DND-41 (cell line): ENCODE data around the gene STX10.
A peak's percentile ranks its signal among the peaks of the same experiment; 100 is the strongest.

Source experiments
- ATAC-seq: fragments of 200-7000 bp; cut with Tn5 transposase; 3 replicates; pipeline ENCODE4 v1.9.1; 2021; ENCODE audit warnings: low read depth; ENCODE audit not compliant: insufficient read depth
- DNase-seq: peaks from one replicate; pipeline ENCODE4 v3.0.0-alpha.2; 2020
- H2AFZ ChIP-seq: 2 replicates; pipeline ENCODE4 v1.6.0; 2012; ENCODE audit warnings: low read depth, low read length
- H3K27ac ChIP-seq: 2 replicates; pipeline ENCODE4 v1.5.1; 2012; ENCODE audit warnings: low read length, inconsistent platforms
- H3K27me3 ChIP-seq: fragments of 200-600 bp; sonication (generic); 2 replicates; pipeline ENCODE4 v1.6.0; 2012; ENCODE audit warnings: low read length, mild to moderate bottlenecking, inconsistent platforms; ENCODE audit not compliant: insufficient read depth, poor library complexity
- H3K36me3 ChIP-seq: 2 replicates; pipeline ENCODE4 v1.5.1; 2012; ENCODE audit warnings: low read length, inconsistent platforms; ENCODE audit not compliant: insufficient read depth
- H3K4me1 ChIP-seq: 2 replicates; pipeline ENCODE4 v1.5.1; 2012; ENCODE audit warnings: mild to moderate bottlenecking, low read length; ENCODE audit not compliant: insufficient read depth
- H3K4me2 ChIP-seq: 2 replicates; pipeline ENCODE4 v1.6.0; 2012; ENCODE audit warnings: mild to moderate bottlenecking, moderate library complexity, low read length, inconsistent platforms; ENCODE audit not compliant: insufficient read depth
- H3K4me3 ChIP-seq, 2 experiments: fragments of 200-600 bp in 1 of 2; shearing (Covaris generic) in 1 of 2; 2 replicates each; pipeline ENCODE4 v1.5.1; 2012 to 2016; ENCODE audit warnings: inconsistent platforms in 2 of 2, low read length in 2 of 2, mild to moderate bottlenecking in 2 of 2, low read depth in 1 of 2, moderate library complexity in 1 of 2
- H3K79me2 ChIP-seq: 2 replicates; pipeline ENCODE4 v1.6.0; 2012; ENCODE audit warnings: low read length, inconsistent platforms; ENCODE audit not compliant: insufficient read depth
- H3K9ac ChIP-seq: 2 replicates; pipeline ENCODE4 v1.6.0; 2012; ENCODE audit warnings: low read depth, mild to moderate bottlenecking, inconsistent platforms, low read length, moderate library complexity
- H3K9me3 ChIP-seq: 2 replicates; pipeline ENCODE4 v1.5.1; 2012; ENCODE audit warnings: low read length, moderate library complexity, mild to moderate bottlenecking, inconsistent platforms; ENCODE audit not compliant: insufficient read depth, severe bottlenecking
- H4K20me1 ChIP-seq: 2 replicates; pipeline ENCODE4 v1.6.0; 2012; ENCODE audit warnings: low read length; ENCODE audit not compliant: insufficient read depth
- EZH2 ChIP-seq: IDR thresholded peaks from 3 replicates; pipeline ENCODE4 v1.6.1; 2012; ENCODE audit warnings: borderline replicate concordance, low read depth, mild to moderate bottlenecking, moderate library complexity, low read length, inconsistent platforms; ENCODE audit not compliant: severe bottlenecking
- TF ChIP-seq, protein P1 (sequence below): IDR thresholded peaks from 2 replicates; pipeline ENCODE4 v1.5.1; 2012; ENCODE audit warnings: borderline replicate concordance, low read length, moderate library complexity, mild to moderate bottlenecking; ENCODE audit not compliant: poor library complexity, severe bottlenecking; ENCODE audit errors: extremely low read depth

STX10 gene

DNA sequence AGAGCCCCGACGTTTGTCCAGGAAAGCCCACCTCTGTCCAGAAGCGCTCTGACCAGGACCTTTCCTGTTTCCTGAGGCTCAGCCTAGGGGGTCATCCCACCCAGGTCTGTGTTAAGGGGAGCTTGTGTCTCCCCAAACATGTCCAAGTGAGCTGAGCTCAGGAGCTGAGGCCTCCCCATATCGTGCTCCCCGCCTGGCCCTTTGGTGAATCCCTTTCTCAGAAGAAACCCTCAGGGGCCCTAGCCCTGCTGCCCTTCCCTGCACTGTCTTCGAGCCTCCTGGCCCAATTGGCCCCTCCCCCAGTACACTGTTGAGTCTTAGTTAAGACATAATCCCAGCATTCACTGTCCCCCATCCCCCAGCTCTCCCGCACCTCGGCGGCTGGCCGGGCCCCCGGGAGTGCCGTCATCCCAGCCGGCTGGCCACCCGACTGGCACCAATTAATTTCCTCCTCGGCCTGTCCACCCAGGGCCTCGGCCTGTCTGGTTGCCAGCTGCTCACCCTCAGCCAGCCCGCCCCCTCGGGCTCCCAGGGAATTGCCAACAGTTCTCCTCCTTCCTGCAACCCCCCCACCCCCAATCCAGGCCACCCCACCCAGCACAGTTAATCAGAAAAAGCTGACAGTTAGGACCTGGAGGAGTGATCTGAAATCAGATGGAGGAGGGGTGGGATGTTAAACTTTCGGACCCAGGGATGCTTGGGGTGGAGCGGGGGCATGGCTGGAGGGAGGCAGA is 13.6 kb upstream of the STX10 start:
- H3K27ac ChIP-seq = peak overlapping the region; percentile 77
- TF ChIP-seq, protein P1, sequence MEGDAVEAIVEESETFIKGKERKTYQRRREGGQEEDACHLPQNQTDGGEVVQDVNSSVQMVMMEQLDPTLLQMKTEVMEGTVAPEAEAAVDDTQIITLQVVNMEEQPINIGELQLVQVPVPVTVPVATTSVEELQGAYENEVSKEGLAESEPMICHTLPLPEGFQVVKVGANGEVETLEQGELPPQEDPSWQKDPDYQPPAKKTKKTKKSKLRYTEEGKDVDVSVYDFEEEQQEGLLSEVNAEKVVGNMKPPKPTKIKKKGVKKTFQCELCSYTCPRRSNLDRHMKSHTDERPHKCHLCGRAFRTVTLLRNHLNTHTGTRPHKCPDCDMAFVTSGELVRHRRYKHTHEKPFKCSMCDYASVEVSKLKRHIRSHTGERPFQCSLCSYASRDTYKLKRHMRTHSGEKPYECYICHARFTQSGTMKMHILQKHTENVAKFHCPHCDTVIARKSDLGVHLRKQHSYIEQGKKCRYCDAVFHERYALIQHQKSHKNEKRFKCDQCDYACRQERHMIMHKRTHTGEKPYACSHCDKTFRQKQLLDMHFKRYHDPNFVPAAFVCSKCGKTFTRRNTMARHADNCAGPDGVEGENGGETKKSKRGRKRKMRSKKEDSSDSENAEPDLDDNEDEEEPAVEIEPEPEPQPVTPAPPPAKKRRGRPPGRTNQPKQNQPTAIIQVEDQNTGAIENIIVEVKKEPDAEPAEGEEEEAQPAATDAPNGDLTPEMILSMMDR = no peak
- TF ChIP-seq EZH2 = no peak
- 0 out of 3 replicates have a peak, but pooled peaks have one; percentile 1 for ATAC-seq
- no peaks in the 10 kb centered on the region for H3K9me3 ChIP-seq
- peak overlapping the region in 1 of 2 experiments; percentile 58; a peak in 2 of 4 replicates for H3K4me3 ChIP-seq
- no peaks in the 10 kb centered on the region for H3K79me2 ChIP-seq
- DNase-seq = peak; percentile 58
- H4K20me1 ChIP-seq = no peaks in the 10 kb centered on the region
- peaks cover 66% of the 10 kb centered on the region for H3K4me1 ChIP-seq
- H3K4me2 ChIP-seq = peak overlapping the region; percentile 89
- peak overlapping the region; percentile 37 for H2AFZ ChIP-seq
- H3K9ac ChIP-seq = peak overlapping the region; percentile 44
- no peaks in the 10 kb centered on the region for H3K36me3 ChIP-seq
- H3K27me3 ChIP-seq = no peaks in the 10 kb centered on the region

DNA sequence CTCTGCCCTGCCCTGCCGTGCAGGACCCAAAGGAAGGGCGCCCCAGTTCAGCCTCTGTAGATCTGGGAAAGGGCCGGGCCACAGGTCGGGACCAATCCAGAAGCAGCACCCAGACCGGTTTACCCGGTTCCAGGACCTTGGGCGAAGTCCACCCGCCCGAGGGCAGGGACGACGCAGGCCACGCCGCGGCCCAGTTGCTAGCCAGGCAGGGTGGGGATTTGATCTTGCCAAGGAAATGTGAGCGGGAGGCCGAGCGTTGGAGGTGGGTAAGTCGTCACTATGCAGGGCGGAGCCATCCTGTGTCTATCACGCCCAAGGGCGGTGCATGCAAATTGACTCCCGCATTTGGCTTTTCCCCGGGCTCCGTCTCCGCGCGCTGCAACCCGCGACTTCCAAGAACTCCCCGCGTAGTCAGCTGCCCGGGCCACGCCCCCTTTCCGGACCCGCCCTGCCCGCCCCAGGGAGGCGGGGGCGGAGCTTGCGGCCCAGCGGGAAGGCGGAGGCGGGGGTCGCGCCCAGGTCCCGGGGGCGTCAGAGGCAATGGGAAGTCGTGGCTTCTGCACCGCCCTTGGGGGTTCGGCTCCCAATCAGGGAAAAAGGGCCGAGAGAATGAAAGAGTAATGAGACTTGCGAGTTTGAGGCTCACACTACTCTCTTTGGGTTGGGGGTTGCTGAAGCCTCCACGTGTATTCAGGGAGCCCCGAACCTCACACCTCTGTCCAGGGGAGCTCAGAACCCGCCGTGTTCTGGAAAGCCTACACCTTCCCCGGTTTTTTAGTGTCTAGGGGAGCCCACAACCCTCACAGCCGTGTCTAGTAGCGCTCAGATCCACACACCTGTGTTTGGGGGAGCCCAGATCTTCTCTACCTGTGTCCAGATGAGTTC is 12.8 kb upstream of the STX10 start:
- H3K4me1 ChIP-seq = peaks cover 58% of the 10 kb centered on the region
- H3K9me3 ChIP-seq = no peaks in the 10 kb centered on the region
- peak overlapping the region; percentile 78 for H3K9ac ChIP-seq
- H3K27ac ChIP-seq = peak overlapping the region; percentile 84
- peak overlapping the region; percentile 85 for H2AFZ ChIP-seq
- ATAC-seq (peak; percentile 75), DNase-seq (peak; percentile 96)
- H3K4me2 ChIP-seq = peak overlapping the region; percentile 89
- H3K27me3 ChIP-seq = no peaks in the 10 kb centered on the region
- no peaks in the 10 kb centered on the region for H3K36me3 ChIP-seq
- TF ChIP-seq, protein P1 = no peak
- TF ChIP-seq EZH2 = no peak
- H3K79me2 ChIP-seq = no peaks in the 10 kb centered on the region
- peak overlapping the region; percentile 26 to 58; a peak in 3 of 4 replicates for H3K4me3 ChIP-seq
- no peaks in the 10 kb centered on the region for H4K20me1 ChIP-seq

DNA sequence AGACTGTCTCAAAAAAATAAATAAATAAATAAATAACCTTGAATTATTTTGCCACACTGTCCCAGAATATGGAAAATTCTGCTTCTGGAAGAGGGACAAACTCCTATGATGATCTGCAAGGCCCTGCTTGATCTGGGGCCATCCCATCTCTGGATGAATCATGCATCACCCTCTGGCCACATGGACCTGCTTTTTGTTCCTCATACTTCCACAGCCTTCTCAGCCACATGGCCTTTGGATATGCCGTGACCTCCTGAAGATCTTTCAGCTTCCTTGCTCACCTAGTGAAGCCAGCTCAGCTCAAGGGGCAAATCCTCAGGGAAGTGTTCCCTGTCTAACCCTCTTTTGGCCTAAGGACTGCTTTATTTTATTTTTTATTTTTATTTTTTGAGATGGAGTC is 10.4 kb upstream of the STX10 start:
- no peak overlapping the region for H3K4me3 ChIP-seq
- H3K4me2 ChIP-seq = no peak overlapping the region
- TF ChIP-seq, protein P1 = no peak
- TF ChIP-seq EZH2 = no peak
- no peak overlapping the region for H3K9ac ChIP-seq
- H3K36me3 ChIP-seq = no peaks in the 10 kb centered on the region
- H3K4me1 ChIP-seq = peaks cover 53% of the 10 kb centered on the region
- no peak for ATAC-seq
- H3K79me2 ChIP-seq = no peaks in the 10 kb centered on the region
- DNase-seq = no peak
- H4K20me1 ChIP-seq = peaks cover under 1% of the 10 kb centered on the region; the same call in 1 of the 2 replicates
- no peak overlapping the region for H3K27ac ChIP-seq
- no peaks in the 10 kb centered on the region for H3K27me3 ChIP-seq
- H3K9me3 ChIP-seq = no peaks in the 10 kb centered on the region
- no peak overlapping the region for H2AFZ ChIP-seq
